Uterus (tissue), 2 donors: ENCODE measurements around the gene FBRSL1.

Experiments
- CTCF ChIP-seq, 4 experiments: fragments of 200-600 bp in 2 of 4; fragments of 450-650 bp in 2 of 4; sonication (generic) in 2 of 4; IDR thresholded peaks; one replicate each; pipeline ENCODE4 v1.5.1; 2016 to 2019; ENCODE audit warnings: antibody characterized with exemption in 4 of 4, mild to moderate bottlenecking in 2 of 4, moderate library complexity in 1 of 4
- POLR2A ChIP-seq, 2 donors: fragments of 450-650 bp; IDR thresholded peaks; one replicate each; pipeline ENCODE4 v1.6.1; 2016; ENCODE audit warnings: antibody characterized with exemption in 2 of 2, mild to moderate bottlenecking in 1 of 2, moderate library complexity in 1 of 2

GRCh38 chr12:132558042-132558856 lies 68.3 kb downstream of the FBRSL1 start:
- no peak for TF ChIP-seq CTCF (IDR thresholded peaks at IDR 0.05)
- TF ChIP-seq POLR2A (IDR thresholded peaks at IDR 0.05): no peak
